HEK293 (cell line): Measurements from ENCODE around the gene ZNF507.
A peak's percentile ranks its signal among the peaks of the same experiment; 100 is the strongest.

Experiments used
- CTCF ChIA-PET: fragments of 350-600 bp; formaldehyde crosslinking; extraction: SDS; loops from one replicate; lab custom pipeline; 2021; ENCODE audit warnings: antibody characterized with exemption; lab: Yijun Ruan, JAX
- POLR2A ChIA-PET: fragments of 300-600 bp; formaldehyde crosslinking; extraction: SDS; loops from one replicate; lab custom pipeline; 2020; ENCODE audit warnings: antibody characterized with exemption, inconsistent platforms; lab: Yijun Ruan, JAX
- H3K27ac ChIP-seq: fragments of 200-500 bp; sonication (Bioruptor generic); 2 replicates; pipeline ENCODE4 v1.5.1; 2014; ENCODE audit warnings: low read depth, low read length, control low read depth, inconsistent platforms; ENCODE audit errors: extremely low read depth
- H3K36me3 ChIP-seq, 2 experiments: fragments of 200-500 bp in 1 of 2; sonication (Bioruptor generic) in 1 of 2; 1 replicate in 1 of 2; 2 replicates in 1 of 2; pipeline ENCODE4 v1.5.1; 2014 to 2017; ENCODE audit warnings: inconsistent platforms in 2 of 2, low read length in 2 of 2; ENCODE audit not compliant: control insufficient read depth in 2 of 2, insufficient read depth in 1 of 2
- H3K4me1 ChIP-seq: fragments of 200-500 bp; sonication (Bioruptor generic); 2 replicates; pipeline ENCODE4 v1.5.1; 2014; ENCODE audit warnings: mild to moderate bottlenecking, low read length, inconsistent platforms; ENCODE audit not compliant: control insufficient read depth, insufficient read depth
- H3K4me3 ChIP-seq: 2 replicates; pipeline ENCODE4 v1.5.1; 2011; ENCODE audit warnings: low read depth, mild to moderate bottlenecking, control low read depth, low read length, moderate library complexity
- H3K9me3 ChIP-seq: fragments of 200-500 bp; sonication (Bioruptor generic); 2 replicates; pipeline ENCODE4 v1.5.1; 2014; ENCODE audit warnings: low read depth, low read length, inconsistent platforms; ENCODE audit not compliant: control insufficient read depth, insufficient read depth
- KLF9 ChIP-seq: fragments of 450-650 bp; formaldehyde crosslinking; IDR thresholded peaks from 2 replicates; pipeline ENCODE4 v1.5.1; 2016; ENCODE audit warnings: missing biosample characterization, missing genetic modification characterization, low read depth
- MEIS1 ChIP-seq: sonication (generic); formaldehyde crosslinking; IDR thresholded peaks from 2 replicates; pipeline ENCODE4 v1.8.1; 2022; ENCODE audit warnings: missing genetic modification reagents, mild to moderate bottlenecking, borderline replicate concordance
- PRDM10 ChIP-seq: fragments of 450-650 bp; formaldehyde crosslinking; IDR thresholded peaks from 2 replicates; pipeline ENCODE4 v1.5.1; 2016; ENCODE audit warnings: missing biosample characterization, missing genetic modification characterization
- PRDM6 ChIP-seq: fragments of 450-650 bp; formaldehyde crosslinking; IDR thresholded peaks from 2 replicates; pipeline ENCODE4 v1.5.1; 2017; ENCODE audit warnings: missing biosample characterization, missing genetic modification characterization
- REST ChIP-seq: fragments of 450-650 bp; formaldehyde crosslinking; IDR thresholded peaks from 2 replicates; pipeline ENCODE4 v1.5.1; 2016; ENCODE audit warnings: missing biosample characterization, missing genetic modification characterization
- SCRT1 ChIP-seq: fragments of 450-650 bp; formaldehyde crosslinking; IDR thresholded peaks from 2 replicates; pipeline ENCODE4 v1.5.1; 2016; ENCODE audit warnings: missing biosample characterization, missing genetic modification characterization, borderline replicate concordance
- SCRT2 ChIP-seq: fragments of 450-650 bp; formaldehyde crosslinking; IDR thresholded peaks from 2 replicates; pipeline ENCODE4 v1.5.1; 2016; ENCODE audit warnings: missing biosample characterization, missing genetic modification characterization
- SETDB1 ChIP-seq: IDR thresholded peaks from one replicate; pipeline ENCODE4 v1.6.1; 2017; ENCODE audit warnings: mild to moderate bottlenecking, low read length, moderate library complexity, mixed read lengths; ENCODE audit not compliant: insufficient read length
- ZNF112 ChIP-seq: fragments of 450-650 bp; formaldehyde crosslinking; IDR thresholded peaks from 2 replicates; pipeline ENCODE4 v1.5.0; 2017; ENCODE audit warnings: missing biosample characterization, missing genetic modification characterization
- ZNF132 ChIP-seq: fragments of 450-650 bp; formaldehyde crosslinking; IDR thresholded peaks from 2 replicates; pipeline ENCODE4 v1.5.1; 2017; ENCODE audit warnings: missing biosample characterization, missing genetic modification characterization, borderline replicate concordance
- ZNF138 ChIP-seq: fragments of 450-650 bp; formaldehyde crosslinking; IDR thresholded peaks from 2 replicates; pipeline ENCODE4 v1.5.1; 2016; ENCODE audit warnings: missing biosample characterization, missing genetic modification characterization, borderline replicate concordance
- ZNF18 ChIP-seq: fragments of 450-650 bp; formaldehyde crosslinking; IDR thresholded peaks from 2 replicates; pipeline ENCODE4 v1.5.1; 2016; ENCODE audit warnings: missing biosample characterization, missing genetic modification characterization
- ZNF248 ChIP-seq: fragments of 450-650 bp; formaldehyde crosslinking; IDR thresholded peaks from 2 replicates; pipeline ENCODE4 v1.5.1; 2017; ENCODE audit warnings: missing biosample characterization, missing genetic modification characterization
- ZNF398 ChIP-seq: fragments of 450-650 bp; formaldehyde crosslinking; IDR thresholded peaks from 2 replicates; pipeline ENCODE4 v1.5.1; 2017; ENCODE audit warnings: missing biosample characterization, missing genetic modification characterization
- ZNF513 ChIP-seq: fragments of 450-650 bp; IDR thresholded peaks from 2 replicates; pipeline ENCODE4 v1.5.1; 2018; ENCODE audit warnings: missing biosample characterization, missing genetic modification characterization
- ZNF514 ChIP-seq: fragments of 450-650 bp; formaldehyde crosslinking; IDR thresholded peaks from 2 replicates; pipeline ENCODE4 v1.5.1; 2016; ENCODE audit warnings: missing biosample characterization, missing genetic modification characterization
- ZNF521 ChIP-seq: fragments of 450-650 bp; formaldehyde crosslinking; IDR thresholded peaks from 2 replicates; pipeline ENCODE4 v1.5.1; 2017; ENCODE audit warnings: missing biosample characterization, mild to moderate bottlenecking, missing genetic modification characterization
- ZNF561 ChIP-seq: fragments of 450-650 bp; IDR thresholded peaks from 2 replicates; pipeline ENCODE4 v1.5.1; 2018; ENCODE audit warnings: missing biosample characterization, missing genetic modification characterization, borderline replicate concordance
- ZNF580 ChIP-seq: fragments of 450-650 bp; formaldehyde crosslinking; IDR thresholded peaks from 2 replicates; pipeline ENCODE4 v1.5.1; 2016; ENCODE audit warnings: missing biosample characterization, missing genetic modification characterization
- ZNF624 ChIP-seq: fragments of 450-650 bp; formaldehyde crosslinking; IDR thresholded peaks from 2 replicates; pipeline ENCODE4 v1.5.1; 2017; ENCODE audit warnings: missing biosample characterization, missing genetic modification characterization
- ZNF660 ChIP-seq: fragments of 450-650 bp; IDR thresholded peaks from 2 replicates; pipeline ENCODE4 v1.5.1; 2018; ENCODE audit warnings: missing biosample characterization, mild to moderate bottlenecking, missing genetic modification characterization

Gene ZNF507

GRCh38 chr19:32406161-32407003 lies 61.0 kb downstream of the ZNF507 start:
- ChIA-PET POLR2A (interaction anchor here (0.7 to 2.6 kb wide), 27 partner anchors 8 to 285 kb away, joined by 3 to 24 read pairs (median 6); partner anchors contain the start of genes ANKRD27, NUDT19, PDCD5 and RGS9BP), CTCF (interaction anchor here (1.1 kb wide), 1 partner anchor 12 kb away, joined by 3 read pairs; no protein-coding TSS in a partner anchor)
- H3K4me3 ChIP-seq = peak overlapping the region; percentile 76
- peaks cover 18% of the 10 kb centered on the region for H3K4me1 ChIP-seq
- H3K27ac ChIP-seq = peak overlapping the region; percentile 97
- H3K36me3 ChIP-seq = peaks cover 35 to 39% of the 10 kb centered on the region in 2 experiments
- no peaks in the 10 kb centered on the region; the same call in 1 of the 2 replicates for H3K9me3 ChIP-seq
- TF ChIP-seq ZNF660 = 0 out of 2 replicates have a peak, but pooled peaks have one; percentile 28
- no peak for TF ChIP-seq SCRT2
- TF ChIP-seq ZNF521 (tag by site-specific recombination) = no peak
- no peak for TF ChIP-seq SCRT1 (tag by site-specific recombination)
- no peak; the same call in 1 of the 2 replicates for TF ChIP-seq ZNF398 (tag by site-specific recombination)
- TF ChIP-seq ZNF138 (tag by site-specific recombination) = no peak
- TF ChIP-seq KLF9 (tag by site-specific recombination) = peak; percentile 56
- TF ChIP-seq ZNF514 (tag by site-specific recombination) = no peak
- no peak for TF ChIP-seq ZNF580
- no peak for TF ChIP-seq ZNF132
- TF ChIP-seq ZNF18 (tag by site-specific recombination) = no peak
- no peak for TF ChIP-seq ZNF624 (tag by site-specific recombination)
- TF ChIP-seq ZNF561 (tag by site-specific recombination) = 0 out of 2 replicates have a peak, but pooled peaks have one; percentile 11
- TF ChIP-seq REST = no peak
- TF ChIP-seq PRDM6 (tag by site-specific recombination) = no peak
- TF ChIP-seq ZNF112 = no peak
- TF ChIP-seq PRDM10 = no peak
- TF ChIP-seq MEIS1 = no peak
- no peak for TF ChIP-seq ZNF513 (tag by site-specific recombination)
- no peak for TF ChIP-seq ZNF248
- no peak for TF ChIP-seq SETDB1
